GM12801 (cell line): ENCODE results near the gene TEX51.

Experiments used
- TF ChIP-seq, protein P1 (sequence below): IDR thresholded peaks from one replicate; pipeline ENCODE4 v1.5.1; 2011; ENCODE audit warnings: control low read depth; ENCODE audit not compliant: insufficient read length; ENCODE audit errors: extremely low read depth

TEX51 gene

DNA sequence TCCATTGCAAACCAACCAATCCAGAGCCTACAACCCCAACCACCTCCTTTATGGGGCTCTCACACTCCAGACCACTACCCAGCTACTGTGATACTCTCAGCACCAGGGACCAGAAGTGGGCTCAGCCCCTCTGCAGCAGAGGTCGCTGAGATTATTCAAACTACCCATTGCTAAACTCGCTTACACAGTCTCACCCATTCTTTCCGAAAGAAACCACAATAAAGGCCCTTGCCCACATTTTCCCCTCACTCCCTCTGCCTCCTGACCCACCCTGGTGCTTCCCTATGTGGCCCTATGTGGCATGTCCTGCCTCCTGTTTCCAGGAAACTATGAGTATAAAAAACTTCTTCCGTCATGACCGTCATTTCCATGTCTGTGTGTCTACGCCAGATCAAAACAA is 10.7 kb downstream of the TEX51 start:
- TF ChIP-seq, protein P1, sequence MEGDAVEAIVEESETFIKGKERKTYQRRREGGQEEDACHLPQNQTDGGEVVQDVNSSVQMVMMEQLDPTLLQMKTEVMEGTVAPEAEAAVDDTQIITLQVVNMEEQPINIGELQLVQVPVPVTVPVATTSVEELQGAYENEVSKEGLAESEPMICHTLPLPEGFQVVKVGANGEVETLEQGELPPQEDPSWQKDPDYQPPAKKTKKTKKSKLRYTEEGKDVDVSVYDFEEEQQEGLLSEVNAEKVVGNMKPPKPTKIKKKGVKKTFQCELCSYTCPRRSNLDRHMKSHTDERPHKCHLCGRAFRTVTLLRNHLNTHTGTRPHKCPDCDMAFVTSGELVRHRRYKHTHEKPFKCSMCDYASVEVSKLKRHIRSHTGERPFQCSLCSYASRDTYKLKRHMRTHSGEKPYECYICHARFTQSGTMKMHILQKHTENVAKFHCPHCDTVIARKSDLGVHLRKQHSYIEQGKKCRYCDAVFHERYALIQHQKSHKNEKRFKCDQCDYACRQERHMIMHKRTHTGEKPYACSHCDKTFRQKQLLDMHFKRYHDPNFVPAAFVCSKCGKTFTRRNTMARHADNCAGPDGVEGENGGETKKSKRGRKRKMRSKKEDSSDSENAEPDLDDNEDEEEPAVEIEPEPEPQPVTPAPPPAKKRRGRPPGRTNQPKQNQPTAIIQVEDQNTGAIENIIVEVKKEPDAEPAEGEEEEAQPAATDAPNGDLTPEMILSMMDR = no peak

DNA sequence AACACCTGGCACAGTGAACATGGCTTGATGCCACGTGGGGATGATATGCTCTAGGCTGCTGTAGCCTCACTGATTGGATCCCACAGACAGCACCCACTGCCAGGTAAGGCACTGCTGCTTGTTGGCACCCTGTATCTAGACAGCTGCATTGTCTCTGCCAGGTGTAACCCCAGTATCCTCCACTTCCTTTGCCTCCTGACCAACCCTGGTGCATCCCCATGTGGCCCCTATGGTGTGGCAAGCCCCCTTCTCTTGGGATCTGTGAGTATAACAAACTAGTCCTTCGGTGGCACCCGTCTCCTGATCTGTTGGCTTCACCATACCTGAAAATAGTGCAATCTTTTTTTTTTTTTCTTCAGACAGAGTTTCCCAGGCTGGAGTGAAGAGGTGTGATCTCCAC is 11.1 kb downstream of the TEX51 start:
- TF ChIP-seq, protein P1 = no peak

DNA sequence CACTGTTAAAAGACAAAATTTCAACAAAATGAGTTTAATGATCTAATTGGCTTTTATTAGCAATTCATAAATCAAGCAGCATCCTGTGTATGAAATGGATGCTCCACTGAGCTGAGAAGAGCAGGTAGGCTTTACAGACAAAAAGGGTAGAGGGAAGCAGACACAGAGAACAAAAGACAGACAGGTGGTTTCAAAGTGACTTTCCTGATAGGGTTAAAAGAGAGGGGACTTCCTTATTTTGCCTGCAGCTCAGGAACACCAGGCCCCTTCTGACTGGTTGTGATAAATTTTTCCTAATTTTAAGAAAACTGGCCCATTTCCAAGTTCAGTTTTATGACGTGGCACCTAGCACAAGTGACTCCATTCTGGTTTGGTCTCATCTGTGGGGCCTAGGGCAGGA is 11.9 kb downstream of the TEX51 start:
- TF ChIP-seq, protein P1 = no peak

DNA sequence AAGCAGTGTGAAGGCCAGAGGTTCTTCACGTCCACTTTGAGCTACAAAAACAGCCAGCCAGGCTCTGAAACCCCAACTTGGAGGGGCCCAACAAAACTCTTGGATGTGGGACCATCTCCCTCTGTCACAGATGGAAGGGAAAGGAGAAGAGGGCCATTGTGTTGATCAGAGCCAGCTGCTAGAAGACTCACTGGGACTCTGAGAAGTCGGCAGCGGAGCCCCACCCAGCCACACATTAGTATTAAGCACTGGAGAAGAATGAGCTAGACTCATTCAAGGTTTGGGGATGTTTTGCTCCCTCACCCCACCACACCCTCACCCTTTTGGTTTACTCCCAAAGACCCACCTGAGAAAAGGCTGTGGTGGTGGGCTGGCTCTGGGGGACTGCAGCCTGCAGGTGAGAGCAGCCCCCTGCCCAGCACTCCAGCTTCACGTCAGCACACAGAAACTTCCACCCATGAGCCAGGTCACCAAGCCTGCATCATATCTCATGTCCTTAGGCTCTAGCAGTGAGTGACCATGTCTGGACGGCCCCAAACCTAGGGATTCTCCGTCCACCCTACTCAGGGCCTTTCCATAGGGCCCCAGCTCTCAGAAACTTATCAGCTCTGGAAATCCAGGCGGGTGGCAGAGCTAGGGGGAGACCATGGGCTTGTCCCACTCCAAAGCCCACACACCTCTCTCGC is 12.6 kb downstream of the TEX51 start:
- TF ChIP-seq, protein P1 = no peak

DNA sequence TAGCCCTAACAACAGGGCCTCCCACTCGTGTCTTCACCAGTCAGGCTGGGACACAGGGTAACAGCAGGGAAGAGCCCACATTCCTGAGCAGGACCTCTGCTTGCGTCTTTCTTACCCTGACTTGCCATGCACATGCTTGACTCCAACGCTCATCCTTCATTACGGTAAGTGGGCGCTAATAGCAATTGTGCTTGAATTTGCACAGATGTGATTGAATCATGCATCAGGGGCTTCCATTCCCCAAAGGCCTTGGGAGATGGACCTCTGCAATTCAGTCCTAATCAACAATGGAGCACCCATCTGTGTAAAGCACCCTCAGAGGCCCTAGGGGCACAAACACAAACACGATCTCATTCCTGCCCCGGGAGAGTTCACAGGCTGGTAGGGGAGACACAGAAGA is 13.5 kb downstream of the TEX51 start:
- TF ChIP-seq, protein P1 = no peak

DNA sequence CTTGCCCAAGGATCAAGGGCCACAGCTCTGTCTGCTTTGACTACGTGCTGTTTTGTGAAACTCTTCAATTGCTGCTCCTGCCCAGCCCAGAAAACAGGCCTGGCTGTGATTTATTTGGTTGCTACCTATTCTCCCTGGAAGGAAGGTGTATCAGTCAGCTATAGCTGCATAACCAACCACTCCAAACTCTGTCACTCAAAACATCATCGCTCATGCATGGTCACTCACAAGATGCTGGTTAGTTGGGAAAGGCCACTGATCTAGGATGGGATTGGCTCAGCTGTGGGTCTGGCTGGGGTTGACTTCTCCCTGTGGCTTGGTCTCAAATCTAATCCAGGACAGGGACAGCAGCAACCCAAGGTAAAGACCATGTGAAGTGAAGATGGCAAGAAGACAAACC is 14.6 kb downstream of the TEX51 start:
- TF ChIP-seq, protein P1 = no peak

DNA sequence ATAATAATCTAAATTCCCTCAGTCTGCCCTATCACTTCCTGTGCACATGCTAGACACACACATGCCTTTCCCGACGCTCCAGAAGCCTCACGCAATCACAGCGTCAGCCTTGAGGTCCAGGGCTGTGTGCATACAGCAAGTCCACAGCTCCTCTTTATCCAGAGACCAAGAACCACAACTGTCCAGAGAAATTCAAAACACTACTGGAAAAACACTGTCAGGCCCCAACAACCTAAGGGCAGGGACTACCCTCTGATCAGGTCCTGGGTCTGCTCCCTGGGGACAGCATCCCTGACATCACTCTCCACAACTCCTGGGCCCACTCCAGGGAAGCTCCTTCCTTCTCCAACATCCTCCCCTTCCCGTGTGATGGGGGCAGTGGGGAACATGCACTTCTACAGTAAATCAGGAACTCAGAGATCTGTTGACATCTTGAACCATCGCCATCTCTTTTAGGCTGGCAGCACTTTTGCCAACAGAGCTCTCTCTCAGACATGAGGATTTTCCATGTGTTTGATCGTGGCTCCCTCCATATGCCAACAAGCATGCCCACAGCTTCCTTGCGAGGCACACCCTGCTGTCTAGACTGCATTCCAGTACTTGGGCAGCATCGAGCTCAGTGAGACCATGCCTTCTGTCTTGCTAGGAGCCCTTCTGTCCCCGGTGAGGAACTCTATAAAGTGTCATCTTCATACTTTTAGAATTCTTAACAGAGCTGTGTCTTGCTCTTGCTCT is 15.4 kb downstream of the TEX51 start:
- TF ChIP-seq, protein P1 = no peak
